Prostate gland (tissue), 2 donors: ENCODE data around the gene ARHGEF16. TPM values are rescaled to one million over a fixed set of nuclear protein-coding genes. Genes with fewer than 3 reads are reported as not detected.

Experiments
- DNase-seq: peaks from one replicate; pipeline ENCODE4 v3.0.0-alpha.2; 2019; ENCODE audit warnings: low spot score
- H3K27ac ChIP-seq, 2 donors: fragments of 200-600 bp; sonication (generic); 2 replicates each; pipeline ENCODE4 v1.5.1; 2017 to 2019
- H3K27me3 ChIP-seq: fragments of 200-600 bp; sonication (generic); replicated peaks from 2 replicates; pipeline ENCODE4 v1.5.1; 2019; ENCODE audit not compliant: insufficient read depth
- H3K36me3 ChIP-seq, 2 donors: fragments of 200-600 bp; sonication (generic); 1 replicate in 1 of 2; 2 replicates in 1 of 2; pipeline versions ENCODE4 v1.5.1 to v1.8.1; 2017 to 2019
- H3K4me1 ChIP-seq: fragments of 200-600 bp; sonication (generic); replicated peaks from 2 replicates; pipeline ENCODE4 v1.5.1; 2019
- H3K4me3 ChIP-seq, 2 donors: fragments of 200-600 bp; sonication (generic); 2 replicates each; pipeline ENCODE4 v1.5.1; 2017 to 2019
- H3K9me3 ChIP-seq: fragments of 200-600 bp; sonication (generic); 2 replicates; pipeline ENCODE4 v1.5.1; 2017
- CTCF ChIP-seq, 4 experiments: fragments of 200-600 bp in 2 of 4; fragments of 450-650 bp in 2 of 4; sonication (generic) in 2 of 4; IDR thresholded peaks; 1 replicate in 3 of 4; 2 replicates in 1 of 4; pipeline ENCODE4 v1.5.1; 2016 to 2019; ENCODE audit warnings: antibody characterized with exemption in 4 of 4, mild to moderate bottlenecking in 2 of 4, moderate library complexity in 2 of 4
- POLR2A ChIP-seq: fragments of 450-650 bp; IDR thresholded peaks from one replicate; pipeline ENCODE4 v1.6.1; 2016; ENCODE audit warnings: antibody characterized with exemption, mild to moderate bottlenecking
- POLR2AphosphoS5 ChIP-seq: sonication (generic); formaldehyde crosslinking; IDR thresholded peaks from one replicate; pipeline ENCODE4 v1.6.1; 2017; ENCODE audit warnings: antibody characterized with exemption
- WGBS: methylation state at CpG from one replicate; pipeline ENCODE4 v1.1.5; 2018; 5-methylcytosine and 5-hydroxymethylcytosine counted together
- intact Hi-C: fragments of 100-400 bp; cut with DNase I; formaldehyde crosslinking; loops from one replicate; pipeline ENCODE4 v1.14.2; 2022
- total RNA-seq, 2 donors: library from RNA; depleted of rRNA; stranded (reverse); fragments of >200 nt; gene quantifications; one replicate each; pipeline ENCODE4 v1.1.0, GENCODE V29; 2016

Gene ARHGEF16
- total RNA-seq, 2 donors from 2014 or later = 25.2 to 25.4 TPM

- no peak for DNase-seq
- no peak overlapping the region for H3K27ac ChIP-seq
- no peak overlapping the region for H3K4me3 ChIP-seq
- 95% methylated on average over 14 of the region's 16 CpGs for WGBS
- TF ChIP-seq POLR2AphosphoS5 (no peak), POLR2A (no peak), CTCF (IDR thresholded peaks at IDR 0.05) (no peak)
- peaks cover 10% of the 10 kb centered on the region for H3K4me1 ChIP-seq
- intact Hi-C loops = no loop called here
- H3K36me3 ChIP-seq = no peaks in the 10 kb centered on the region
- no peaks in the 10 kb centered on the region for H3K27me3 ChIP-seq
- no peaks in the 10 kb centered on the region for H3K9me3 ChIP-seq
These were observed 8.0 kb downstream of the ARHGEF16 start for GRCh38 chr1:3462356-3463012.

- WGBS = 91% methylated on average over 22 of the region's 22 CpGs
- TF ChIP-seq CTCF (IDR thresholded peaks at IDR 0.05) (no peak), POLR2AphosphoS5 (no peak), POLR2A (no peak)
- DNase-seq = no peak
- no peaks in the 10 kb centered on the region for H3K9me3 ChIP-seq
- no peaks in the 10 kb centered on the region for H3K36me3 ChIP-seq
- intact Hi-C loops = no loop called here
- H3K4me1 ChIP-seq = peaks cover 10% of the 10 kb centered on the region
- no peak overlapping the region for H3K4me3 ChIP-seq
- no peaks in the 10 kb centered on the region for H3K27me3 ChIP-seq
- H3K27ac ChIP-seq = no peak overlapping the region
These were observed 8.5 kb downstream of the ARHGEF16 start for GRCh38 chr1:3463013-3463385.

GRCh38 chr1:3463408-3463863, 9.0 kb downstream of the ARHGEF16 start:
- DNase-seq = no peak
- Histone ChIP-seq H3K9me3 (no peaks in the 10 kb centered on the region), H3K36me3 (no peaks in the 10 kb centered on the region), H3K27me3 (no peaks in the 10 kb centered on the region), H3K27ac (no peak overlapping the region), H3K4me3 (no peak overlapping the region), H3K4me1 (peaks cover 10% of the 10 kb centered on the region)
- TF ChIP-seq POLR2AphosphoS5 (no peak), CTCF (IDR thresholded peaks at IDR 0.05) (no peak), POLR2A (no peak)
- 84% methylated on average over 19 of the region's 20 CpGs for WGBS
- intact Hi-C loops = no loop called here

GRCh38 chr1:3463891-3464648, 9.6 kb downstream of the ARHGEF16 start:
- H3K36me3 ChIP-seq = no peaks in the 10 kb centered on the region
- intact Hi-C loops = no loop called here
- 86% methylated on average over 21 of the region's 21 CpGs for WGBS
- no peak for DNase-seq
- H3K27ac ChIP-seq = no peak overlapping the region
- H3K27me3 ChIP-seq = no peaks in the 10 kb centered on the region
- H3K4me1 ChIP-seq = peaks cover 10% of the 10 kb centered on the region
- no peak overlapping the region for H3K4me3 ChIP-seq
- TF ChIP-seq POLR2A = no peak
- no peak for TF ChIP-seq CTCF (IDR thresholded peaks at IDR 0.05)
- no peak for TF ChIP-seq POLR2AphosphoS5
- H3K9me3 ChIP-seq = no peaks in the 10 kb centered on the region

- Histone ChIP-seq H3K36me3 (no peaks in the 10 kb centered on the region), H3K9me3 (no peaks in the 10 kb centered on the region), H3K4me1 (peaks cover 10% of the 10 kb centered on the region), H3K27me3 (no peaks in the 10 kb centered on the region), H3K4me3 (no peak overlapping the region), H3K27ac (no peak overlapping the region)
- TF ChIP-seq CTCF (IDR thresholded peaks at IDR 0.05) = no peak
- intact Hi-C loops = no loop called here
- 61% methylated on average over 7 of the region's 11 CpGs for WGBS
- DNase-seq = no peak
These were observed 10.2 kb downstream of the ARHGEF16 start for GRCh38 chr1:3464649-3465025.
